DMS79 treated with DMSO at 0.1 percent for 48 hours (cell line): ENCODE measurements around the gene PRKCSH.
"Not testable (repeated sequence)": the region's sequence is repeated elsewhere in the genome, so short reads cannot be mapped to it uniquely, and the experiment has no call there.

Source experiments
- DNase-seq: peaks from one replicate; lab custom pipeline; 2025; lab: John Stamatoyannopoulos, UW

PRKCSH gene

DNA sequence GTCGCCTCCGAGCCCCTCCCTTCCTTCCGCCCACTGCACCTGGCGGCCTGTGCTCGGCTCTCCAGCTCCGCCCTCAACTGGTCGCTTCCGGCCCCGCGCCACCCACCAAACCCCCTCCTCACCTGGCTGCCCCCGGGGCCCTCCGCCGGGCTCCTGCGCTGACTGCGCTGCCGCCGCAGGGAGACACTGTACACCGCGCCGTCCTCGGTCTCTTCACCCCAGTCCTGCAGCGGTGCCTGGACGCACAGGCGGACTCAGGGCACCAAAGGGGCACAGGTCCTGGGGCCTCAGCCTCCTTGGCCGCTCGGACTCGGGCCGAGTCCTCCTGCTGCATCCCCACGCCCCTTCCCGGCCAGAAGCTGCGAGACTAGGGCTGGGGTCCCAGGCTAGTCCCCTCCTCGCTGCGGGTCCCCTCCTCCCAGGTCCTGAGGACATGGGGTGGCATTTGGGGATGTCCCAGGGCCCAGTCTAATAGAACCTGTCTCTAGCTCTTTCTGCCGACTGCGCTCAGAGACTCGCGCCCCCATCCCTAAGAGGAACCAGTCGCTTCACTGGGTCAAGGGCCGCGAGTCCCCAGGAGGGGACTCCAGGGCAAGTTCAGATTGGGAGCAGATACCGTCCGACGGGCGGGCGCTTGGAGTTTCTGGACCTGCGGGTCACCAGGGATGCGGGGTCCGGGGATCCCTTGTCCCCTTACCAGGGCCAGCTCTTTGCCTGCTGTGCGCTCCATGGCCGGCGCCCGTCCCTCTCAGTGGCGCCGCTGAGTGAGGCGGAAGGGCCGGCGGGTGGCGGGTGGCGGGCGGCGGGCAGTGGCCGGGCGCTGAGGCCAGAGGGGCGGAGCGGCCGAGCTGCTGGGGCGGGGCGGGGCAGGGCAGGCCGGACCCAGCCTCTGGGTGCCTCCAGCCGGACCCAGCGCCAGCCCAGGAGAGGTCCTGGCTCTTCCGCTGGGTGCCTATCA lies 16.6 kb upstream of the PRKCSH start, which contains the start of gene RGL3:
RGL3 (minus strand) TSS at position 766 of the 958 bp plus-strand sequence; CDS start at position 730, 36 bp downstream.
- DNase-seq, result peak; percentile 92

- DNase-seq, result no peak
Observed at GRCh38 chr19:11420429-11421370, 14.7 kb upstream of the PRKCSH start.

DNA sequence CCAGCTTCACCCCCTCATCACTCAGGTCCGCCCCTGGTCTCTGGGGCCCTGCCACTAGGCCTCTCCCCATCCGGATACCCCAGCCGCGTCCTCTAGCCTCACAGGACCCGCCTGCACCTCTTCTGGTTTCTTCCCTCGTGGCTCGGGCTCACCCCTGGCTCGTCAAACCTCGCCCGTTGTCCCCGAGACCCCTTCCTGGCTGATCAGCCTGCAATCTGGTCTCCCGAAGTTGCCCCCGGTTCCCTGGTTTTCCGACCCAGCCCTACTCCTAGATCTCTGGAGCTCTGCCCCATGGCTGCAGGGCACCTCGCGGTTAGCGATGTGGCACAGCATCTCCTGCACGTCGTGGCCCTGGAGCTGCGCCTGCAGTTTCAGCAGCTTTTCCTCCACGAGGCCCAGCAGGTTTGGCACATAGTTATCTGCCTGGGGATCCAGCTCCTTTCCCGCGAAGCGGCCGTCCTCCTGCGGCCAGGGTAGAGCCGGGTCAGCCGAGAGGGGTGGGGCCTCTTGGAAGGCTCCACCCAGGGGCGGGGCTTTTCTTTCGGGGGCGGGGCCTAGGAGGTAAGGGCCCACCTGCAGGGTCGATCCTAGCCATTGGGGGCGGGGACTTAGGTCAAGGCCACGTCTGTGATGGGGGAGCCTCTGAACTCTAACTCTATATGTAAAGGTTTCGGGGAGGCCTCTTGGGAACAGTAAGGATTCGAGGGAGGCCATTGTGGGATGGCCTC lies 13.9 kb upstream of the PRKCSH start:
- DNase-seq, result no peak

GRCh38 chr19:11422163-11423065 lies 13.0 kb upstream of the PRKCSH start:
- DNase-seq, result peak; percentile 34

- DNase-seq, result no peak
Observed at GRCh38 chr19:11423164-11423790, 12.2 kb upstream of the PRKCSH start.

DNA sequence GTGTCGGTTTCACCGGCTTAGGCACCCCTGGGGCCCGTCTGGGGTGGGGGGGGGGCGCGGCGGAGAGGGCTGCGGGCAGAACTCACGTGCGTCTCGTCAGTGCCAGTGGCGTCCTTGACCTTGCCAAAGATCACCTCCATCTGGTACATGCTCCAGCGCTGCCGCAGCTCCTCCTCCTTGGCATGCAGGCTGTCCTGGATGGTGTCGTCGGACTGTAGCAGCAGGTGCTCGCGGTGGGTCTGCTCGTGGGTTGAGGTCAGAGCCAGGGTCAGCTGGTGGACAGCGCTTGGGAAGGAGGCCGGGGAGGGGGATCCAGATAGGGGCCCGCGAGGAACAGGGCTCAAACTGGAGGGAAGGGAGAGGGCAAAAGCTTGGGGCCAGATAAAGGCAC lies 11.6 kb upstream of the PRKCSH start:
- DNase-seq, result no peak

- no peak for DNase-seq
Observed at GRCh38 chr19:11425719-11426457, 9.5 kb upstream of the PRKCSH start.

- no peak for DNase-seq
Observed at GRCh38 chr19:11426656-11427055, 8.8 kb upstream of the PRKCSH start.

GRCh38 chr19:11433526-11433925 lies 1.9 kb upstream of the PRKCSH start:
- DNase-seq, result not testable (repeated sequence)

DNA sequence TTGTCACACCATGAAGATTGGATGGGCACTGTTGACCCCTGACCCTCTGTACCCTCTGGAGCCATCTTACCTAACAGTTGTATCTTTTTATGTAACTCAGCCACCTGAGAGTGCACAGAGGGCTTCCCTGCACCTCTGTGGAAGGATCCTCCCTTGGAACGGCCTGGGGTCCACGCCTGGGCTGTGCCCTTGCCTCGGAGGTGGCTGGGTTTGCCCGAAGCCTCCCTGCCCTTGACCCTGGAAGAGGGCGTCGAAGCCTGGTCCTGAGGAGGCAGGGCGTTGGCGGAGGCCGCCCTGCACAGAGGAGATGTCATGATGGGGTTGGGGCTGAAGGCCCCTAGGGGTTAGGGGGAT lies 755 bp upstream of the PRKCSH start:
- DNase-seq, result peak; percentile 57

DNA sequence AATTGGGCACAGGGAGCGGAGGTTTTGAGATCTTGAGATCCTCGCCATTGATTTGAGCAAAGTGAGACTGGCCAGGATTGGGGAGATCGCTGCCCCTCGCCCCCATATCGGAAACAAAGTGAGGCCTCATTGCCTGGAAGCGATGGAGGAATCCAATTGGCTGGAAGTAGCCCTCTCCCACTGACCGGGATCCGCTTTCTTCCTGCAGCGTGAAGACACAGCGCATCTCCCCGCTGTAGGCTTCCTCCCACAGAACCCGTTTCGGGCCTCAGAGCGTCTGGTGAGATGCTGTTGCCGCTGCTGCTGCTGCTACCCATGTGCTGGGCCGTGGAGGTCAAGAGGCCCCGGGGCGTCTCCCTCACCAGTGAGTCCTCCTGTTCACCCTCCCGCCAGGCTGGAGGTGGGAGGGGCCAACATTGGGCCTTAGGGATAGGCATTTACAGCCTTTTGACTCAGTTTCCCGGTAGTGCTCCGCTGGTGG lies 438 bp downstream of the PRKCSH start:
- DNase-seq, result no peak

- no peak for DNase-seq
Observed at GRCh38 chr19:11437955-11438354, 2.5 kb downstream of the PRKCSH start.

GRCh38 chr19:11444059-11444458 lies 8.6 kb downstream of the PRKCSH start:
- no peak for DNase-seq

DNA sequence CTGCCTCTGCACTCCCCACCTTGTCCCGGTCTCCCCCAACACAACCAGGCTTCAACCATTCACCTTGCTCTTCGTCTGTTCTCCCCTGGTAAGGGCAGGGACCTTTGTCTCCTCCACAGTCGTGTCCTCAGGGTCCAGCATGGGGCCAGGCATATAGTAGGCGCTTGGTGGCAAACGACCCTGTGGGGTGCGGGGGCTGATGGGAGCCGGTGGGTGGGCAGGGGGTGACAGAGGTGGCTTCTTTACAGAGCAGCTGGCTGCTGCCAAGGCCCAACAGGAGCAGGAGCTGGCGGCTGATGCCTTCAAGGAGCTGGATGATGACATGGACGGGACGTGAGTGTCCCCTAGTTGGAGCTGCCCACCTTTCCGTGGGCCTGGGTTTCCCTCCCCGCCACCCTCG lies 9.7 kb downstream of the PRKCSH start:
- DNase-seq, result no peak

GRCh38 chr19:11446271-11446651 lies 10.8 kb downstream of the PRKCSH start:
- DNase-seq, result no peak

GRCh38 chr19:11446652-11447301 lies 11.3 kb downstream of the PRKCSH start:
- DNase-seq, result no peak

DNA sequence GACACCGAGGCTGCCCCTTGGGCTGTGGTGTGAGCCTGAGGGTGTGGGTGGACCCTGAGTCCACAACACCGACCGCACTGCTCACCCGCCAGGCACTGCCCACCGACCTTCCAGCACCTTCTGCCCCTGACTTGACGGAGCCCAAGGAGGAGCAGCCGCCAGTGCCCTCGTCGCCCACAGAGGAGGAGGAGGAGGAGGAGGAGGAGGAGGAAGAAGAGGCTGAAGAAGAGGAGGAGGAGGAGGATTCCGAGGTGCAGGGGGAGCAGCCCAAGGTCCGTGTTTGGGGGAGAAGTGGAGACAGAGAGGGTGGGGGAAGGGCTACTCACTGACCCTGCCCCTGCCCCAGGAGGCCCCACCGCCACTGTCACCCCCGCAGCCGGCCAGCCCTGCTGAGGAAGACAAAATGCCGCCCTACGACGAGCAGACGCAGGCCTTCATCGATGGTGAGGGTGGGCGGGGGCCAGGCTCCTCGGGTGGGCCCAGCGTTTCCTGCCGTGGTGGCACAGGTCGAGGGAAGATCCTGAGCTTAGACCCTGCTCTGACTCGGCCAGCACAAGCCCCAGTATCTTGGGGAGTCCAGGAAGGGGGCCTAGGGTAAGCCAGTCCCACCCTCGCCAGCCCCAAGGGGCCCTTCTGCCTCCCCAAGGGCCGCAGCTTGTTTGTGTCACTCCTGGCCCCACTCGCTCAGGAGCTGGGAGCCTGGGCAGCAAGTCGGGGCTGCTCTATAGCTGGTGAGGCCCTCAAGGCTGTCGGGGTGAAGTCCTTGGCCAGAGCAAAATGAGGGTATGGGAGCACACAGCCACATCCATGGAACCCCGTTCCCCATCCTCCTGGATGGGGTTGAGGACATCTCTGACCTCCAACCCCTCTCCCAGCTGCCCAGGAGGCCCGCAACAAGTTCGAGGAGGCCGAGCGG lies 12.2 kb downstream of the PRKCSH start:
- no peak for DNase-seq

GRCh38 chr19:11448410-11448809 lies 13.0 kb downstream of the PRKCSH start:
- no peak for DNase-seq
